Activated CD4-positive, CD25-positive, alpha-beta regulatory T cell treated with anti-CD3 and anti-CD28 coated beads, Interleukin-2, amount 50 U/mL, for 16 hours (primary cell): ENCODE results near the gene SNAP91.
"Not testable (repeated sequence)": the region's sequence is repeated elsewhere in the genome, so short reads cannot be mapped to it uniquely, and the experiment has no call there.

Source experiments
- DNase-seq: peaks from one replicate; pipeline ENCODE4 v3.0.0-alpha.2; 2020; ENCODE audit warnings: low read depth, low spot score

SNAP91 gene

GRCh38 chr6:83708970-83709747, at the start of gene SNAP91:
SNAP91 (minus strand) TSS chr6:83709101; CDS start chr6:83707927, 1,174 bp downstream.
- no peak for DNase-seq

DNA sequence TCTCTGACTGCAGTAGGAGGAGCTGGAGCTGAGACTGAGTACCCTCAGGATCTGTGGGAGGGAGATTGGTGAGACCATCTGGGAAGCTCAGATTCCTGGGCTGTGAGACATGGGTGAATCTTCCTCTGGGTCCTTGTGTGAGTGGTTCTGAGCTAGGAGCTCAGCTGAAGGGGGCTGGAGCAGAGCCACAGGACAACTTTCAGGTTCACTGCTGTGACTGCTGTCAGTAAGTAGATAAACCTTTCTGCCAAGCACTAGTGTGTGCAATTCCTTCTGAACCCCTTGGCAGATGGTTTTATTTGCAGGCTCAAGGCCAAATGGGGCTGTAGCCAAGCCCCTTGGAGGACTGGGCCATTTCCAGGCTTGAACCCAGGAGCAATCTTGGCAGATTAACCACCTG, 49.6 kb upstream of the SNAP91 start:
- no peak for DNase-seq

DNA sequence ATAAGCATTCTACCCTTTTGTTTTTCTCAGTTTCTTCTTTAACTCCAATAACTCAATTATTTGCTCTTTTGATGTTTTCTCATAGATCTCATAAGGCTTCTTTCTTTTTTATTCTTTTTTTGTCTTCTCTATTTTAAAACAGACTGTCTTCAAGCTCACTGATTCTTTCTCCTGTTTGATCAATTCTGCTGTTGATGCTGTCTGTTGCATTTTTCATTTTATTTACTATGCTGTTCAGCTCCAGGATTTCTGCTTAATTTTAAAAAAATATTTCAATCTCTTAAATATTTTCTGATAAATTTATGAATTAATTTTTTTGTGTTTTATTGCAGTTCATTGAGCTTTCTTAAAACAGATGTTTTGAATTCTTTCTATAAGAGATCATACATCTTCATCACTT, 48.1 kb upstream of the SNAP91 start:
- DNase-seq, result no peak

DNA sequence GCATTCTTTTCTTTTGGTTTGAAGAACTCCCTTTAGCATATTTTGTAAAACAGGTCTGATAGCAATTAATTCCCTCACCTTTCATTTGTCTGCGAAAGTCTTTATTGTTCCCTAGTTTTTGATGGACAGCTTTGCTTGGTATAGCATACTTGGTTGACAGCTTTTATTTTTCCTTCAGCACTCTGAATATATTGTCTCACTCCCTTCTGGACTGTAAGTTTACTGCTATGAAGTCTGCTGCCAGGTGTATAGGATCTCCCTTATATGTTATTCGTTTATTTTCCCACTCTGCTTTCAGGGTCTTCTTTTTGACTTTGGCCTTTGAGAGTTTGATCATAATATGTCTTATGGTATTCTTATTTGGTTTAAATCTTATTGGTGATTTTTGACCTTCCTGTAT, 47.7 kb upstream of the SNAP91 start:
- no peak for DNase-seq

- DNase-seq, result not testable (repeated sequence)
Measured at GRCh38 chr6:83752375-83752774, 43.5 kb upstream of the SNAP91 start.

DNA sequence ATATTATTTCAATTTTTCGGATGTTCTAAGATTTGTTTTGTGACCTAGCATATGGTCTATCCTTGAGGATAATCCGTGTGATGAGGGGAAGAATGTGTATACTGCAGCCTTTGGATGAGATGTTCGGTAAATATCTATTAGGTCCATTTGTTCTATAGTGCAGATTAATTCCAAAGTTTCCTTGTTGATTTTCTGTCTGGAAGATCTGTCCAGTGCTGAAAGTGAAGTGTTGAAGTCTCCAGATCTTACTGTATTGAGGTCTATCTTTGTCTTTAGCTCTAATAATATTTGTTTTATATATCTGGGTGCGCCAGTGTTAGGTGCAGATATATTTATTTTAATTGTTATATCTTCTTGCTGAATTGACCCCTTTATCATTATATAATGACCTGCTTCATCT, 32.2 kb upstream of the SNAP91 start:
- DNase-seq, result no peak

DNA sequence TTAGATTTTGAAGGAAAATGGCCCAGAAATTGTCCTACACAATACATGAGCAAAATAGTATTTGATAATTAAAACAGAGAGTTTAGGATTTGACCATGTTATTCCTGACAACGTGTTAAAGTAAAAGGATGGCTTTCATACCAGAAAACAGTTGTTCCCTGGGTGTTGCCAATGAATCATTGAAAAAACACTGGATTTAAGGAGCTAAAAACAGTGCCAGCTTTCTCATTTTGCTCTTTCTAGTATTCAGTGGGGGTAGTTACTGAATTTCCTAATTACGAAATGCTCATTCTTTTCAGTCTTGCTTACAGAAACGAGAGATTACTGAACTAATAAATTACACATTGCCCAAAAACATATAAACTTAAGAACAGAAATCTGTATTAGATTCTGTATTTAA, 26.6 kb upstream of the SNAP91 start:
- DNase-seq, result no peak

- no peak for DNase-seq
Measured at GRCh38 chr6:83729871-83730270, 21.0 kb upstream of the SNAP91 start.

- no peak for DNase-seq
Measured at GRCh38 chr6:83722876-83723275, 14.0 kb upstream of the SNAP91 start.

DNA sequence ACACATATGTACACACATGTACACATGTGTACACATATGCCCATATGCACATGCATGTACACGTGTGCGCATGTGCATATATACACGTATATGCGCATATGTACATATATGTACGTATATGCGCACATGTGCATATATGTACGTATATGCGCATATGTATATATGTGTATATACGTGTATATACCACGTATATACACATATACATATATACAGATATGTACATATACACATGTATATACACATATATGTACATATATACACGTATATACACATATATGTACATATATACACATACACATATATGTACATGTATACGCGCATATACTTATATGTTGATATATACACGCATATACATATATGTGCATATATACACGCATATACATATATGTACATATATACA, 8.9 kb upstream of the SNAP91 start:
- DNase-seq, result no peak

DNA sequence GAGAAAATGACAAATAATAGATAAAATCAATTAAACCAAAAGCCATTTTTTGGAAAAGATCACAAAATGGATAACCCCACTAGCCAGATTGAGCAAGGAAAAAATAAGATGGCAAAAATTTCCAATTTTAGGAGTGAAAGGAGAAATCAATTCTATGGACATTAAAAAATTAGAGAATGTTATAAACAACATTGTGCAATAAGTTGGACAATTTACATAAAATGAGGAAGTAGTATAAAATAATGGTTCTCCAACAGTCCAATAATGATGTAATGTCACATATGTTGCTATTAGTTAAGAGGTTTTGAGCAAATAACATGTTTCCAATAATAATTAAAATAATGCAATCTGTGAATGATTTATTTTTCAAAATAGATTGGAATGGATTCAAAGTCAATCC, 3.1 kb upstream of the SNAP91 start:
- no peak for DNase-seq

DNA sequence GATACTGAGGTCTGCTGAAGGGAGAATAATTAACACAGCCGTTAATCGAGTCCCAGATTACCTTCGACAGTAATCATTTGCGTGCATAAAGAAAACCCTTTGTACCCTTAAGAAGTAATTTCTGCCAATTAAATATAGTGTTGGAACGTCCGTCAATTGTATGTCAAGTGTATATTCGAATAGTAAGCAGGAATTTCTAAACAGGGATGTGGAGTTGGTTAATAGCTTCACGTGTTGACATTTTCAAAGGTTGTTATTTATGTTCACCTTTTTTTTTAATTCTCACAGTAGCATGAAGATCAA, 798 bp upstream of the SNAP91 start:
- DNase-seq, result no peak

DNA sequence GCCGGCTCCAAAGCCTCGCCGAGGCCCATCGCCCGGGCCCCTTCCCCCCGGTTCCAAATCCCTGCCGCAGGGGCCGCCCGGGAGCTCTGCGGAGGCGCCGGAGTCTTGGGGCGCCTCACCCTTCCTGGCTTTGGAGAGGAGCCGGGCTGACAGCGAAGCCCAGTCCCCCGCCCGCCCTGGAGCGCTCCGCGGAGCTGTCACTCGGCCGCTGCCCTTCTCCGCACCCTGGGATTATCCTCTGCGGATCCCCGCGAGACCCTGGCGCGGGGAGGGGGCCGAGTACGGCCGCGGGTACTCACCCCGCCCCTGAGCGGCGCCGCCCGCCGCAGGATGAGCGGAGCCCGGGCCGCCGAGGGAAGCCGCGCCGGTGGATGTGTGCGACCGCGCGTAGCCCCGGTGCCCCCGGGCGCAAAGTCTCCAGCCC, 343 bp downstream of the SNAP91 start:
- DNase-seq, result no peak

- no peak for DNase-seq
Measured at GRCh38 chr6:83707829-83708545, 914 bp downstream of the SNAP91 start.

- DNase-seq, result no peak
Measured at GRCh38 chr6:83702749-83703148, 6.2 kb downstream of the SNAP91 start.

DNA sequence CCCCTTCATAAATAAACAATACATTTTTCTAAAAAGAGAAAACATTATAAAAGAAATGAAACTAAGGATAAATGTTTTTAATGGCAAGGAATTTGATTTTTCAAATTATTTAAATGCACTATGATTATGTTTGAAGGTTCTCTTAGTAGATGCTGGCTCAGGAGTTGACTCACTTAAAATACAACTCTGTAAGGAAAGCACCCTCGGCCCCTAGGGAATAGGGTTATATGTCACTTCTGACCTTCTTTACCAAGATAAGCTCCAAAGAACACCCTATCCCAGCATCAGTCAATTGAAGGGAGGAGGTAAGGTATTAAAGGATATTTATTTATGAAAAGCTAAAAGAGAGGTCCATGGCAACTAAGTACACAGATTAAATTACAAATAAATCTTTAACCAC, 6.8 kb downstream of the SNAP91 start:
- no peak for DNase-seq

- no peak for DNase-seq
Measured at GRCh38 chr6:83696674-83697073, 12.2 kb downstream of the SNAP91 start.

DNA sequence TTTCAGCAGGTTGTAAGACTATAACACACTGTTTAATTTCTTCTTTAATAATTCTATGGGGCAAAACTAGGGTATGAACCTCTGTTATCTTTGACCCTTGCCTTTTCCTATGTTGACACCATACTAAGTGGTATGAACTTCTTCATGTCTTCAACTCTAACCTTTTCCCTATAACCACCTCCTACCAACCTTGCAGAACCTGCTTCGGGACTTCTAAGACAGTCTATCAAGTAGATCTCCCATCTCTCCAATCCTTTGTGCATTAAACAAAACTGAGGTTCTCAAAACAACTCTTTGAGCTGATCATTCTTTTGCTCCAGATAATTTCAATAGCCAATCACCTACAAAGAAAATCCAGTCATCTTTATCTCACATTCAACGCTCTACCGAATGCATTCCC, 23.4 kb downstream of the SNAP91 start:
- no peak for DNase-seq

DNA sequence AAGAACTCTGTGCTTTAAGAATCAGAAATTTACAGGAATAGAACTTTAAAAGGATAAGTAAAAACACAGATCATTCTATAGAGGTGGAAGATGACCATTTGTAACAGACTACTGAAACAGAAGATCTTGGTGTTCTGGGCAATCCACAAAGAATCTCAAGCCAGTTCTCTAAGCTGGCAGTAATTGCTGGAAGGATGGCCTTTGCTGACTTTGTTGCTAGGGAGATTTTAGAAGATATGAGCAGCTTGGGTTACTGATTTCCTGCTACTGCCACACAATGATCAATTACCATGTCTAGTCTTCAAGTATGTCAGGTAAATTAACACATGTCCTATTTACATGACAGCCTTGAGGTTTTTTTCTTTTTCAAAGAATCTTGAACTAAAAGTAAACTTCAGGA, 31.1 kb downstream of the SNAP91 start:
- DNase-seq, result no peak

- DNase-seq, result no peak
Measured at GRCh38 chr6:83637953-83638352, 70.9 kb downstream of the SNAP91 start.

- DNase-seq, result no peak
Measured at GRCh38 chr6:83636800-83637199, 72.1 kb downstream of the SNAP91 start.

- DNase-seq, result no peak
Measured at GRCh38 chr6:83633609-83634008, 75.3 kb downstream of the SNAP91 start.

- DNase-seq, result no peak
Measured at GRCh38 chr6:83633149-83633548, 75.8 kb downstream of the SNAP91 start.
